ENCODE data around the gene NEU1. TPM values are rescaled to one million over a fixed set of nuclear protein-coding genes. Genes with fewer than 3 reads are reported as not detected.

Gene NEU1
- total RNA-seq, 3 donors from 2014 or later (not counting 1 experiment from before 2014, with no cell fraction given) = 36.1 to 69.6 (median 51.5) TPM

DNA sequence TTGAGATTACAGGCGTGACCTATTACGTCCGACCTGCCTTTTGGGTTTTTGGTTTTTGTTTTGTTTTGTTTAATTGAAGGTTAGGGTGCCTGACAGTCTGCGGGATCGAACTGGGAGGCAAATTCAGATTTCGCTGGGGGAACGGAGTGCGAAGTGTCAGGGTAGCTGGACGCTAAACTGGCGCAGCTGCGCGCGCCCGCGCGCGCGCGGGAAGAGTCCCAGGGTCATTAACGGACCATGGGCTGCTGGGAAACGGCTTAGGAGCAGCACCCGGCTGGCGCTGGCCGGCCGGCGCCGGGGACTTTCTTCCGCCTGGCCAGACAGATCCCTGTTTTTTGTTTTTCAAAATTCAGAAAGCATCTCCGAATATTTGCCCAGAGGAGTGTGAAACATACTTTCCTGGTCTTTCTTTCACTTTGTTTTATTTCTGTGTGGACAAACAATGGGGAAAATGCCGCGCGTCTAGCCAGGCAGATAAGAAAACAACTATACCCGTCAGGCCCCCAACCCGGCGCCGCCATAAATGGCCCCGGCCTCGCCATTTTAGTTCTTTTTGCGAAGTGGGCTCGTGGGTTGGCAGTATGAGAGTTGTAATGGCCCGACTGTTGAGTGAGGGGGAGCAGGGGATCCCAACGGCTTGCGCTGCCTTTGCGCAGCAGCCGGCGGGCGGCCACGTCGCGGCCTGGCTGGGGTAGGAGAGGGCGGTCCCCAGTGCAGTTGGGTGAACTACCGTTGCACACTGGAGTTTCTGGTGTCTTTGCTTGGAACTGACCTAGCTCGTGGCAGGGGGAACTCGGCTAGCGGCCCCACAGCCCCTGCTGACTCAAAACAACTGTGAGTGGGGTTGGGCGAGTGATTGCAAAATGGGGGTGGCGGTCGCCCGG is 28.0 kb downstream of the NEU1 start:
- Histone ChIP-seq H3K9me3 (ENCODE audit: control insufficient read depth, insufficient read depth, low read length) (no peaks in the 10 kb centered on the region), H3K4me1 (ENCODE audit: control insufficient read depth, insufficient read depth, low read length) (peaks cover 67% of the 10 kb centered on the region), H3K27me3 (ENCODE audit: control insufficient read depth, insufficient read depth, low read length) (no peaks in the 10 kb centered on the region), H3K4me3 (ENCODE audit: low read length) (peak overlapping the region; percentile 97), H3K27ac (ENCODE audit: low read length) (peak overlapping the region; percentile 98), H3K36me3 (ENCODE audit: control insufficient read depth, insufficient read depth, low read length) (peaks cover 26% of the 10 kb centered on the region)
- Mint-ChIP-seq H3K4me3 (peak overlapping the region; percentile 88), H3K36me3 (peaks cover 6% of the 10 kb centered on the region), H3K9me3 (no peaks in the 10 kb centered on the region), H3K4me1 (peaks cover 47 to 48% of the 10 kb centered on the region in 2 donors), H3K27ac (peak overlapping the region; percentile 94 to 96), H3K27me3 (ENCODE audit: low read depth in 2 of 2) (no peaks in the 10 kb centered on the region)
- ATAC-seq = peak; percentile 72 to 84 (median 74)
- peak; percentile 78 to 88 for DNase-seq
- under 1% methylated on average over 59 of the region's 59 CpGs for WGBS (ENCODE audit: insufficient coverage)
- intact Hi-C loops (cut with micrococcal nuclease) = loop anchor here (1.0 to 5.0 kb wide), 5 partner anchors 28 to 292 kb away; partner anchors contain the start of genes BAG6, DDX39B, NEU1 and VARS1
- TF ChIP-seq, protein P1, sequence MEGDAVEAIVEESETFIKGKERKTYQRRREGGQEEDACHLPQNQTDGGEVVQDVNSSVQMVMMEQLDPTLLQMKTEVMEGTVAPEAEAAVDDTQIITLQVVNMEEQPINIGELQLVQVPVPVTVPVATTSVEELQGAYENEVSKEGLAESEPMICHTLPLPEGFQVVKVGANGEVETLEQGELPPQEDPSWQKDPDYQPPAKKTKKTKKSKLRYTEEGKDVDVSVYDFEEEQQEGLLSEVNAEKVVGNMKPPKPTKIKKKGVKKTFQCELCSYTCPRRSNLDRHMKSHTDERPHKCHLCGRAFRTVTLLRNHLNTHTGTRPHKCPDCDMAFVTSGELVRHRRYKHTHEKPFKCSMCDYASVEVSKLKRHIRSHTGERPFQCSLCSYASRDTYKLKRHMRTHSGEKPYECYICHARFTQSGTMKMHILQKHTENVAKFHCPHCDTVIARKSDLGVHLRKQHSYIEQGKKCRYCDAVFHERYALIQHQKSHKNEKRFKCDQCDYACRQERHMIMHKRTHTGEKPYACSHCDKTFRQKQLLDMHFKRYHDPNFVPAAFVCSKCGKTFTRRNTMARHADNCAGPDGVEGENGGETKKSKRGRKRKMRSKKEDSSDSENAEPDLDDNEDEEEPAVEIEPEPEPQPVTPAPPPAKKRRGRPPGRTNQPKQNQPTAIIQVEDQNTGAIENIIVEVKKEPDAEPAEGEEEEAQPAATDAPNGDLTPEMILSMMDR (IDR thresholded peaks at IDR 0.05) = no peak

DNA sequence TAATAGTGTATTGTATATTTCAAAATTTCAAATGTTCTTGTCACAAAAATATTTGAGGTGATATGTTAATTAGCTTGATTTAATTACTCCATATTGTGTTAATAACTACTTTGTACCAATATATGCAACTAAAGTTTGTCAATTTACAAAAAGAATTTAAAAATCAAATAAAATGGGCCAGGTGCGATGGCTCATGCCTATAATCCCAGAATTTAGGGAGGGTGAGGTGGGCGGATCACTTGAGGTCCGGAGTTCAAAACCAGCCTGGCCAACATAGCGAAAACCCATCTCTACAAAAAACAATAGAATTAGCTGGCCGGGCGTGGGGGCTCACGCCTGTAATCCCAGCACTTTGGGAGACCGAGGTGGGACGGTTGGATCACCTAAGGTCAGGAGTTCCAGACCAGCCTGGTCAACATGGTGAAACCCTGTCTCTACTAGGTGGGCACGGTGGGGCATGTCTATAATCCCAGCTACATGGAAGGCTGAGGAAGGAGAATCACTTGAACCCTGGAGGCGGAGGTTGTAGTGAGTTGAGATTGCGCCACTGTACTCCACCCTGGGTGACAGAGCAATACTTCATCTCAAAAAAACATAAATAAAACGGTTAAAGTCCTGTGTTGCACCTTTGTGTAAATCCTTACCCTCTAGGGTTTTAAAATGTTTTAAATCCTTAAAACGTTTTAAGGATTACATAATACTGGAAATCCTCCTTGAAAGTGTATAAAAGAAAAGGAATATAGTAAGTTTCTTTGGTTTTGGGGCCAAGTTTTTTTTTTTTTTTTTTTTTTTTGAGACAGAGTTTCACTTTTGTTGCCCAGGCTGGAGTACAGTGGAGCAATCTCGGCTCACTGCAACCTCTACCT is 31.0 kb downstream of the NEU1 start:
- Mint-ChIP-seq H3K4me1 (peaks cover 45 to 46% of the 10 kb centered on the region in 2 donors), H3K4me3 (peak overlapping the region; percentile 84), H3K36me3 (no peaks in the 10 kb centered on the region), H3K27me3 (ENCODE audit: low read depth in 2 of 2) (no peaks in the 10 kb centered on the region), H3K9me3 (no peaks in the 10 kb centered on the region), H3K27ac (no peak overlapping the region)
- no peaks in the 10 kb centered on the region for H3K36me3 ChIP-seq (ENCODE audit: control insufficient read depth, insufficient read depth, low read length)
- intact Hi-C loops (cut with micrococcal nuclease) = loop anchor here (5.0 kb wide), 2 partner anchors 34 to 289 kb away; partner anchors contain the start of genes DDX39B and VARS1
- H3K4me3 ChIP-seq (ENCODE audit: low read length) = no peak overlapping the region
- H3K27ac ChIP-seq (ENCODE audit: low read length) = no peak overlapping the region
- ATAC-seq = no peak
- no peaks in the 10 kb centered on the region for H3K27me3 ChIP-seq (ENCODE audit: control insufficient read depth, insufficient read depth, low read length)
- 93% methylated on average over 13 of the region's 15 CpGs for WGBS (ENCODE audit: insufficient coverage)
- no peaks in the 10 kb centered on the region for H3K9me3 ChIP-seq (ENCODE audit: control insufficient read depth, insufficient read depth, low read length)
- DNase-seq = no peak
- TF ChIP-seq, protein P1 (IDR thresholded peaks at IDR 0.05) = no peak
- H3K4me1 ChIP-seq (ENCODE audit: control insufficient read depth, insufficient read depth, low read length) = peaks cover 54% of the 10 kb centered on the region

DNA sequence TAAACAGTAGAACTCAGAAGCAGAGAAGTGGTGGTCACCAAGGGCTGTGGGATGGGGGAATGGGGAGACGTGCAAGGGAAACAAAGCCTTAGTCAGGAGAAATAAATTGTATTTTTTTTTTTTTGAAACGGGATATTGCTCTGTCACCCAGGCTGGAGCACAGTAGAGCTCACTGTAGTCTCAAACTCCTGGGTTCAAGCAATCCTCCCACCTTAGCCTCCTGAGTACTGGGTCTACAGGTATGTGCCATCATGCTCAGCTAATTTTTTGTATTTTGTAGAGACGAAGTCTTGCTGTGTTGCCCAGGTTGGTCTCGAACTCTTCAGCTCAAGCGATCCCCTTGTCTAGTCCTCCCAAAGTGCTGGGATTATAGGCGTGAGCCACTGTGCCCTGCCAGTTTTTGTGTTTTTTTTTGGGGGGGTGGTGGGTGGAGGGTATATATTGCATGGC is 31.7 kb downstream of the NEU1 start:
- intact Hi-C loops (cut with micrococcal nuclease) = loop anchor here (1.0 to 5.0 kb wide), 4 partner anchors 34 to 289 kb away; partner anchors contain the start of genes DDX39B and VARS1
- Histone ChIP-seq H3K4me1 (ENCODE audit: control insufficient read depth, insufficient read depth, low read length) (peaks cover 54% of the 10 kb centered on the region), H3K9me3 (ENCODE audit: control insufficient read depth, insufficient read depth, low read length) (no peaks in the 10 kb centered on the region), H3K27me3 (ENCODE audit: control insufficient read depth, insufficient read depth, low read length) (no peaks in the 10 kb centered on the region), H3K27ac (ENCODE audit: low read length) (no peak overlapping the region), H3K36me3 (ENCODE audit: control insufficient read depth, insufficient read depth, low read length) (no peaks in the 10 kb centered on the region), H3K4me3 (ENCODE audit: low read length) (no peak overlapping the region)
- Mint-ChIP-seq H3K4me3 (peak overlapping the region; percentile 84), H3K36me3 (no peaks in the 10 kb centered on the region), H3K27me3 (ENCODE audit: low read depth in 2 of 2) (no peaks in the 10 kb centered on the region), H3K9me3 (no peaks in the 10 kb centered on the region), H3K27ac (peak overlapping the region; percentile 74 to 91), H3K4me1 (peaks cover 38 to 39% of the 10 kb centered on the region in 2 donors)
- 69% methylated on average over 5 of the region's 6 CpGs for WGBS (ENCODE audit: insufficient coverage)
- no peak for DNase-seq
- TF ChIP-seq, protein P1 (IDR thresholded peaks at IDR 0.05) = no peak
- ATAC-seq = no peak
